GM23338 (cell line): Measurements from ENCODE around the gene LRWD1.

Experiments
- CREB1 ChIP-seq: fragments of 250-450 bp; sonication (Bioruptor Pico); IDR thresholded peaks from 2 replicates; pipeline ENCODE4 v1.5.0; 2020; ENCODE audit warnings: low read depth, mild to moderate bottlenecking, moderate library complexity
- CTCF ChIP-seq, 2 experiments: fragments of 200-600 bp in 1 of 2; sonication (generic) in 1 of 2; conservative IDR thresholded peaks; 2 replicates each; pipeline versions ENCODE4 v1.5.1 to v1.6.1; 2016 to 2017; ENCODE audit warnings: antibody characterized with exemption in 2 of 2, low read depth in 2 of 2, mild to moderate bottlenecking in 2 of 2, moderate library complexity in 1 of 2
- ETS1 ChIP-seq: IDR thresholded peaks from 2 replicates; pipeline ENCODE4 v1.6.1; 2016; ENCODE audit warnings: antibody characterized with exemption
- EZH2 ChIP-seq: fragments of 200-600 bp; sonication (generic); IDR thresholded peaks from one replicate; pipeline ENCODE4 v1.8.0; 2017; ENCODE audit warnings: antibody characterized with exemption, mild to moderate bottlenecking, low read depth; ENCODE audit not compliant: unreplicated experiment
- EZH2phosphoT487 ChIP-seq: fragments of 200-600 bp; sonication (generic); IDR thresholded peaks from one replicate; pipeline ENCODE4 v1.8.1; 2018; ENCODE audit warnings: antibody characterized with exemption; ENCODE audit not compliant: unreplicated experiment
- JUNB ChIP-seq: IDR thresholded peaks from one replicate; pipeline ENCODE4 v1.6.1; 2016; ENCODE audit warnings: antibody characterized with exemption; ENCODE audit not compliant: unreplicated experiment
- NANOG ChIP-seq: IDR thresholded peaks from 2 replicates; pipeline ENCODE4 v1.6.1; 2016; ENCODE audit warnings: antibody characterized with exemption, borderline replicate concordance
- POLR2AphosphoS5 ChIP-seq: IDR thresholded peaks from 2 replicates; pipeline ENCODE4 v1.6.1; 2016; ENCODE audit warnings: antibody characterized with exemption, low read depth
- REST ChIP-seq: IDR thresholded peaks from one replicate; pipeline ENCODE4 v1.6.1; 2018; ENCODE audit warnings: antibody characterized with exemption; ENCODE audit not compliant: unreplicated experiment
- STAT1 ChIP-seq: IDR thresholded peaks from one replicate; pipeline ENCODE4 v1.6.1; 2016; ENCODE audit warnings: antibody characterized with exemption; ENCODE audit not compliant: unreplicated experiment
- ZNF114 ChIP-seq: fragments of 250-450 bp; sonication (Bioruptor Pico); IDR thresholded peaks from 2 replicates; pipeline ENCODE4 v1.5.0; 2020; ENCODE audit warnings: mild to moderate bottlenecking, moderate library complexity
- ZNF331 ChIP-seq: fragments of 250-450 bp; sonication (Bioruptor Pico); IDR thresholded peaks from 2 replicates; pipeline ENCODE4 v1.5.0; 2020; ENCODE audit warnings: low read depth, mild to moderate bottlenecking, moderate library complexity
- ZNF462 ChIP-seq: fragments of 250-450 bp; sonication (Bioruptor Pico); IDR thresholded peaks from 2 replicates; pipeline ENCODE4 v1.5.0; 2020; ENCODE audit warnings: mild to moderate bottlenecking, moderate library complexity

GRCh38 chr7:102469351-102469971, 4.7 kb downstream of the LRWD1 start:
- TF ChIP-seq POLR2AphosphoS5: no peak
- TF ChIP-seq CTCF (conservative IDR thresholded peaks at IDR 0.05; ENCODE audit: low read depth in 2 of 2): no peak
- no peak for TF ChIP-seq EZH2
- no peak for TF ChIP-seq EZH2phosphoT487
- no peak for TF ChIP-seq REST
- no peak for TF ChIP-seq ZNF331 (CRISPR knock-in tag)
- TF ChIP-seq ZNF114 (CRISPR knock-in tag): no peak
- no peak for TF ChIP-seq STAT1
- TF ChIP-seq CREB1 (CRISPR knock-in tag): no peak
- no peak for TF ChIP-seq ETS1
- no peak for TF ChIP-seq NANOG
- no peak for TF ChIP-seq ZNF462 (CRISPR knock-in tag)
- TF ChIP-seq JUNB: no peak
